ENCODE results near the gene EGFR.

The EGFR gene

DNA sequence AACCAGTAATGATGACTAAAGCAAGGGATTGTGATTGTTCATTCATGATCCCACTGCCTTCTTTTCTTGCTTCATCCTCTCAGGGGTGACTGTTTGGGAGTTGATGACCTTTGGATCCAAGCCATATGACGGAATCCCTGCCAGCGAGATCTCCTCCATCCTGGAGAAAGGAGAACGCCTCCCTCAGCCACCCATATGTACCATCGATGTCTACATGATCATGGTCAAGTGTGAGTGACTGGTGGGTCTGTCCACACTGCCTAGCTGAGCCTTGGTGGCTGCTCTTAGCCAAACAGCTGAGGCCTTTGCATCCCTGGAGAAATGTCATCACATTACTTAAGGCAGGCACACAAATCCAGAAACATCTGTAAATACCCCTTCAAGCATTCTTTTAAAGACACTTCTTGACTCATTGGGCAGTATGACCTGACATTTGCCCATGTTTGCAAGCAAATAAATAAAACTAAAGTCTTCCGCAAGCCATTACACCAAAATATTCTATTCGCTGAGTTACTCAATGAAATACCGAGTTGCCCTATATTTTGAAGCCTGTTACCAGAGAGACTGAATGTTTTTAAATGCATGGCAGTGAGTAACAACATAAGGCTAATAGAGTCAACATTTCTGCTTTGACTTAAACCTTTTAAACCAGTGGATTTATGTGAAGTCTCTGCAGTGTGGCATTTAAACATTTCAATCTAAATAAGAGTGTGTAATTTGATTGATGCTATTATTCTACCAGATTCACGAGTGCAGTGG is 180.0 kb downstream of the EGFR start:
- DNase-seq: no peak

DNA sequence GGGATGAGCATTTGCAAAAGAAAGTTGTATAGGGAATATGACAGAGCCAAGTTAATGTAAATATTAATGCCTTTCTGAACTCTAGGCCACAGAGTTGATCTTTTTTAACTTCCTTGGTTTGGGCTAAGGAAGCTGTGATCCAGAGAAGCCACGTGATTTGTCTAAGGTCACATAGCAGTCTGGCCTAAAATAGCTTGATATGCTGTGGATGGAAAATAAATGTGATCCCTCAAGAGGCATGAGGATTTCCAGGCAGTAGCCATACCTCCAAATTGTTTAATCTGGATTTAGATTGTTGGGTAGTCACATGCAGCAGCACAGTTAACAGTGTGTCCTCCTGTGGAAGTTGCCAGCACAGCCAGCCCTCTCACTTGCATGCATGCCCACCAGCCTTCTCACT is 180.6 kb downstream of the EGFR start:
- DNase-seq: no peak

DNA sequence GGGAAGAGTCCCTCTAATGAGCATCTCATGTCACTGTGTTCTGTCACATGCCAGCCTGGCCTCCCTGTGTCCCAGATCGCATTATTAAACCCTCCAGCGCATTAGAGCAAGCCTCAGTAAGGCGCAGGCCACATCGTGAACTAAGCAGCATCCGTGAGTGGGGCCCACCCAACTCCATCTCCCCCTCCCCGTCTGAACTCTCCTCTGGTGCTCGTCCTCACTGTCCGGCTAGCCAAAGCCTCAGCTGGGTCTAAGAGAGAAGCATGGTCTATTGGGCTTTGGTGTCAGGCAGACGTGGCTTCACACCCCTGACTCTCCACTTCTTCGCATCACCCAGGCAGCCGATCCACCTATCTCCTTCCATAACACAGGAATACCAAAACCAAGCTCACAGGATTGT is 181.6 kb downstream of the EGFR start:
- no peak for DNase-seq

DNA sequence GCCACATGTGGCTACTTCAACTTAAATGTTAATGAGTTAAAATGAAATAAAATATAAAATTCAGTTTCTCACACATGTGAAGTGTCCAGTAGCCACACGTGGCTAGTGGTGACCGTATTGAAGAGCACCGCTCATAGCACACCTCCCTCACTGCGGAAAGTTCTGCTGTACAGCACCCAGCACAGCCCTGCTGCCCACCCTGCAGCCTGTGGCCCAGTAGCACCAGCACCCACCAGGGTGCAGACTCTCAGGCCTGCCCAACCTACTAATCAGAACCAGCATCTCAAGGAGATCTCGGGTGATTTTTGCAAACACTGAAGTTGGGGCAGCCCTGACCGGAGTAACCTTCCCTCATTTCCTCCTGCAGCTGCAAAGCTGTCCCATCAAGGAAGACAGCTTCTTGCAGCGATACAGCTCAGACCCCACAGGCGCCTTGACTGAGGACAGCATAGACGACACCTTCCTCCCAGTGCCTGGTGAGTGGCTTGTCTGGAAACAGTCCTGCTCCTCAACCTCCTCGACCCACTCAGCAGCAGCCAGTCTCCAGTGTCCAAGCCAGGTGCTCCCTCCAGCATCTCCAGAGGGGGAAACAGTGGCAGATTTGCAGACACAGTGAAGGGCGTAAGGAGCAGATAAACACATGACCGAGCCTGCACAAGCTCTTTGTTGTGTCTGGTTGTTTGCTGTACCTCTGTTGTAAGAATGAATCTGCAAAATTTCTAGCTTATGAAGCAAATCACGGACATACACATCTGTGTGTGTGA is 183.5 kb downstream of the EGFR start:
- no peak for DNase-seq

DNA sequence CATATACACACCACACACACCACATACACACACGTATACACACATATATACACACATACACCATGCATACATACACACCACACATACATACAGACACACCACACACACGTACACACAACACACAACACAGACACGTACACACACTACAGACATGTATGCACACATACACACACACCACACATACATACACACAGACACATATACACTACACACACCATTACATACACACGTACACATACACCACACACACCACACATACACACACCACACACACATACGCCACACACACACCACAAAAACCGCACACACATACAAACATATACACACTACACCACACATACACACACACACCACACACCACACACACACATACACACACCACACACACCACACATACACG is 184.5 kb downstream of the EGFR start:
- no peak for DNase-seq

DNA sequence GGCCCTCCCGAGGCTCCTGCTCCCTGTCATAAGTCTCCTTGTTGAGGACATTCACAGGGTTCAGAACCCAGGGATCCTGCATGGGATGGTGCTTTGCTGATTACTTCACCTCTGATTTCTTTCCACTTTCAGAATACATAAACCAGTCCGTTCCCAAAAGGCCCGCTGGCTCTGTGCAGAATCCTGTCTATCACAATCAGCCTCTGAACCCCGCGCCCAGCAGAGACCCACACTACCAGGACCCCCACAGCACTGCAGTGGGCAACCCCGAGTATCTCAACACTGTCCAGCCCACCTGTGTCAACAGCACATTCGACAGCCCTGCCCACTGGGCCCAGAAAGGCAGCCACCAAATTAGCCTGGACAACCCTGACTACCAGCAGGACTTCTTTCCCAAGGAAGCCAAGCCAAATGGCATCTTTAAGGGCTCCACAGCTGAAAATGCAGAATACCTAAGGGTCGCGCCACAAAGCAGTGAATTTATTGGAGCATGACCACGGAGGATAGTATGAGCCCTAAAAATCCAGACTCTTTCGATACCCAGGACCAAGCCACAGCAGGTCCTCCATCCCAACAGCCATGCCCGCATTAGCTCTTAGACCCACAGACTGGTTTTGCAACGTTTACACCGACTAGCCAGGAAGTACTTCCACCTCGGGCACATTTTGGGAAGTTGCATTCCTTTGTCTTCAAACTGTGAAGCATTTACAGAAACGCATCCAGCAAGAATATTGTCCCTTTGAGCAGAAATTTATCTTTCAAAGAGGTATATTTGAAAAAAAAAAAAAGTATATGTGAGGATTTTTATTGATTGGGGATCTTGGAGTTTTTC is 186.5 kb downstream of the EGFR start:
- DNase-seq: no peak

DNA sequence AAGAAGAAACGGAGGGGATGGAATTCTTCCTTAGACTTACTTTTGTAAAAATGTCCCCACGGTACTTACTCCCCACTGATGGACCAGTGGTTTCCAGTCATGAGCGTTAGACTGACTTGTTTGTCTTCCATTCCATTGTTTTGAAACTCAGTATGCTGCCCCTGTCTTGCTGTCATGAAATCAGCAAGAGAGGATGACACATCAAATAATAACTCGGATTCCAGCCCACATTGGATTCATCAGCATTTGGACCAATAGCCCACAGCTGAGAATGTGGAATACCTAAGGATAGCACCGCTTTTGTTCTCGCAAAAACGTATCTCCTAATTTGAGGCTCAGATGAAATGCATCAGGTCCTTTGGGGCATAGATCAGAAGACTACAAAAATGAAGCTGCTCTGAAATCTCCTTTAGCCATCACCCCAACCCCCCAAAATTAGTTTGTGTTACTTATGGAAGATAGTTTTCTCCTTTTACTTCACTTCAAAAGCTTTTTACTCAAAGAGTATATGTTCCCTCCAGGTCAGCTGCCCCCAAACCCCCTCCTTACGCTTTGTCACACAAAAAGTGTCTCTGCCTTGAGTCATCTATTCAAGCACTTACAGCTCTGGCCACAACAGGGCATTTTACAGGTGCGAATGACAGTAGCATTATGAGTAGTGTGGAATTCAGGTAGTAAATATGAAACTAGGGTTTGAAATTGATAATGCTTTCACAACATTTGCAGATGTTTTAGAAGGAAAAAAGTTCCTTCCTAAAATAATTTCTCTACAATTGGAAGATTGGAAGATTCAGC is 187.6 kb downstream of the EGFR start:
- DNase-seq: no peak

DNA sequence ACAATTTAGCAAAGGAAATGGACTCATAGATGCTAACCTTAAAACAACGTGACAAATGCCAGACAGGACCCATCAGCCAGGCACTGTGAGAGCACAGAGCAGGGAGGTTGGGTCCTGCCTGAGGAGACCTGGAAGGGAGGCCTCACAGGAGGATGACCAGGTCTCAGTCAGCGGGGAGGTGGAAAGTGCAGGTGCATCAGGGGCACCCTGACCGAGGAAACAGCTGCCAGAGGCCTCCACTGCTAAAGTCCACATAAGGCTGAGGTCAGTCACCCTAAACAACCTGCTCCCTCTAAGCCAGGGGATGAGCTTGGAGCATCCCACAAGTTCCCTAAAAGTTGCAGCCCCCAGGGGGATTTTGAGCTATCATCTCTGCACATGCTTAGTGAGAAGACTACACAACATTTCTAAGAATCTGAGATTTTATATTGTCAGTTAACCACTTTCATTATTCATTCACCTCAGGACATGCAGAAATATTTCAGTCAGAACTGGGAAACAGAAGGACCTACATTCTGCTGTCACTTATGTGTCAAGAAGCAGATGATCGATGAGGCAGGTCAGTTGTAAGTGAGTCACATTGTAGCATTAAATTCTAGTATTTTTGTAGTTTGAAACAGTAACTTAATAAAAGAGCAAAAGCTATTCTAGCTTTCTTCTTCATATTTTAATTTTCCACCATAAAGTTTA is 188.8 kb downstream of the EGFR start:
- DNase-seq: no peak

DNA sequence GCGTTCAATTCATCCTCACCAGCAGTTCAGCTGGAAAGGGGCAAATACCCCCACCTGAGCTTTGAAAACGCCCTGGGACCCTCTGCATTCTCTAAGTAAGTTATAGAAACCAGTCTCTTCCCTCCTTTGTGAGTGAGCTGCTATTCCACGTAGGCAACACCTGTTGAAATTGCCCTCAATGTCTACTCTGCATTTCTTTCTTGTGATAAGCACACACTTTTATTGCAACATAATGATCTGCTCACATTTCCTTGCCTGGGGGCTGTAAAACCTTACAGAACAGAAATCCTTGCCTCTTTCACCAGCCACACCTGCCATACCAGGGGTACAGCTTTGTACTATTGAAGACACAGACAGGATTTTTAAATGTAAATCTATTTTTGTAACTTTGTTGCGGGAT is 190.5 kb downstream of the EGFR start:
- no peak for DNase-seq

DNA sequence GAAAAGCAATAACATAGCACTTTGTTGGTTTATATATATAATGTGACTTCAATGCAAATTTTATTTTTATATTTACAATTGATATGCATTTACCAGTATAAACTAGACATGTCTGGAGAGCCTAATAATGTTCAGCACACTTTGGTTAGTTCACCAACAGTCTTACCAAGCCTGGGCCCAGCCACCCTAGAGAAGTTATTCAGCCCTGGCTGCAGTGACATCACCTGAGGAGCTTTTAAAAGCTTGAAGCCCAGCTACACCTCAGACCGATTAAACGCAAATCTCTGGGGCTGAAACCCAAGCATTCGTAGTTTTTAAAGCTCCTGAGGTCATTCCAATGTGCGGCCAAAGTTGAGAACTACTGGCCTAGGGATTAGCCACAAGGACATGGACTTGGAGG is 191.4 kb downstream of the EGFR start:
- no peak for DNase-seq

DNA sequence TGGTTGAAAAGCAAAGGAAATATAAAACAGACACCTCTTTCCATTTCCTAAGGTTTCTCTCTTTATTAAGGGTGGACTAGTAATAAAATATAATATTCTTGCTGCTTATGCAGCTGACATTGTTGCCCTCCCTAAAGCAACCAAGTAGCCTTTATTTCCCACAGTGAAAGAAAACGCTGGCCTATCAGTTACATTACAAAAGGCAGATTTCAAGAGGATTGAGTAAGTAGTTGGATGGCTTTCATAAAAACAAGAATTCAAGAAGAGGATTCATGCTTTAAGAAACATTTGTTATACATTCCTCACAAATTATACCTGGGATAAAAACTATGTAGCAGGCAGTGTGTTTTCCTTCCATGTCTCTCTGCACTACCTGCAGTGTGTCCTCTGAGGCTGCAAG is 191.9 kb downstream of the EGFR start:
- DNase-seq: no peak

DNA sequence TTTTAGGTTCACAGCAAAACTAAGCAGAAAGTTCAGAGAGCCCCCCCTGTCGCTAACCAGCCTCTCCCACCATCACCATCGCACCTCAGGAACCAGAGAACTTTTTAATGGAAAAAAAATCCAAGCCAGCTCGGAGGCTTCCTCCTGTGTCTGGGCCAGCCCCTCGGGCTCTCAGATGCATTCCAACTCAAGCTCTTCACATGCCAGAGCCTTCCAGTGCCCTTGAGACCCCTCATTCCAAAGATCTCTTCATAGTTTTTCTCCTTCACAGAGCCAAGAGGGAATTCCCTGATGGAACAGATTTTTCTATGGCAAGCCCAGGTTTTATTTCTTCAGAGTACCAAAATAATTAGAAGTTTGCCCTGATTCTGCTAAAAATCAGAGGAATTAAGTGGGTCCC is 192.9 kb downstream of the EGFR start:
- DNase-seq: no peak

DNA sequence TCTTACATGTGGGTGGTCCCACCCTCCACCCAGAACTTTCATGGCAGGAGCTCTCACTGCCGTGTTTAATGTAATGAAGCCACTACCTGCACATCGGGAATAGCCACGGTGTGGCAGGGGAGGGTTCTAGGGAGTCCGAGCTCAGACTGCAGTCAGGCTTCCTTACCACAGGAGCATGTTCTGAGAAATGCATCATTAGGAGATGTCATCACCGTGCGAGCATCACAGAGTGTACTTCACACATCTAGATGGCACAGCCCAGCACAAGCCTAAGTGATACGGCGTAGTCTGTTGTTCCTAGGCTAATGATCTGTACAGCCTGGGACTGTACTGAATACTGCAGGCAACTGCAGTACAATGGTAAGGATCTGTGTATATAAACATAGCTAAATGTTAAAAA is 193.4 kb downstream of the EGFR start:
- DNase-seq: no peak

DNA sequence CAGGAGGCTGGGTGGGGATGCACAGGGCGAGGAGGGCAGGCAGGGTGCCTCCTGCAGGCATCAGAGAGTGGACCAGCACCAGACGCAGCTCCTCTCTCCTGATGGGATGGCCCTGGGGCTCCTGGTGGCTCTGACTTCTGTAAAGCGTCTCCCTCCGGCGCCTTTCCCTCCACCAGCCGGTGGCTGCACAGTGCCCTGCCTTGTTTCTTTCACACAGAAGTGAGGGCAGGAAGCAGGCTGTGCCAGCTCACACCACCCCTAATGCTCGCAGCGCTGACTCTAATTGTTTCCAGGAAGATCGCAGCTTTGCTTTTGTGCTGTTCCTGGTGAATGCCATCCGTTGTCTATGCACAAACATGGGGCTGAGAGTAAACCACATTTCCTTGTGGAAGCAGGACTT is 194.0 kb downstream of the EGFR start:
- DNase-seq: no peak

DNA sequence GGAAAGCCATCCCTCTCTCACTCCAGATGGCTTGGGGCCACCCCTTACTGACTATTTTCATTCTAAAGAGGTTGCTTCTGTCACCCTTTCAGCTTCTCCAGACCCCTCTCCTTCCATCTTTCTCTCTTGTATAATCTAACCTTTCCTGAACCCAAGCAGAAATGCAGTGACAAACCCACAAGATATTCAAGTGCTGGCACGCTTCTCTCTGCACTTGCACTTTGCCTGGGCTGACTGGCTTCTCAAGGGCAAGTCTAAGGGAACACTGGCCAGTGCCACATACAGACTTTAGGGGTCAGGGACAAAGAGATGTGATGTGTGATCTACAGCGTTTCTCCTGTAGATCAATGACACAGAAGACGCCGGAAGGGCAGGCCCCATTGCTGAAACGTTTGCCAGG is 195.9 kb downstream of the EGFR start:
- DNase-seq: no peak

DNA sequence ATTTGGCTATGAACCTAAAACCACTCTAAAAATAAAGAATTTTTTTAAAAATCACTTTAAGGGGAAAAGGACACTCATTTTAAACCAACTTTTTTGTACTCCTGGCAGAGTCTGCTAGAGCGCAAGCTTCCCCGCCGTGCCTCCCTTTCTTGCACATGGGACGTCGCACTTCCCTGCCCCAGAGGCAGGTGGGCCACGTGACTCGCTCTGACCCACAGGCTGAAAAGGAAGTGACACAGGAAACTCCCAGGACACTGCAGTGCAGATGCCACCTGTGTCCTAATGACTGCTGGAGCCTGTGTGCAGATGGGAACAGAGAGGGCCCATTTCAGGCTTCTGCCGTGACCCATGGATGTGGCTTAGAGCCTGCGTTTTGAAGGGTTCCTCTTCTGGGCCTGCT is 204.2 kb downstream of the EGFR start:
- no peak for DNase-seq

DNA sequence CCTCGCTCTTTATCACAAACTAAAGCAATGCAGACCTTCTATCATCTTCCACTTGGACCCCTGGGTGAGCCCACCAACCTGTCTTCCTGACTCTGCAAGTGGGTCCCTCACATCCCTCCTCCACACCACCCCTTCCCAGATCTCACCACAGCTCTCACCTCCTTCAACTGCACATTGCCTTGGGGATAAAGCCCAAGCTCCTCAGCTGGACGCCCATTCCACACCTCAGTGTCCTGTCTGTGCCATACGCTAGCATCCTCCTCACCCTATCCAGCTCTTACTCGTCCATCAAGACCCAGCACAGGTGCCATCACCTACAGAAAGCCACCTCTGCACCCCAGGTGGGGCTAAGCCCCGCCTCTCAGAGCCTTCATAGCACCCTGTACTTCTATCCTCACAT is 205.3 kb downstream of the EGFR start:
- DNase-seq: no peak

DNA sequence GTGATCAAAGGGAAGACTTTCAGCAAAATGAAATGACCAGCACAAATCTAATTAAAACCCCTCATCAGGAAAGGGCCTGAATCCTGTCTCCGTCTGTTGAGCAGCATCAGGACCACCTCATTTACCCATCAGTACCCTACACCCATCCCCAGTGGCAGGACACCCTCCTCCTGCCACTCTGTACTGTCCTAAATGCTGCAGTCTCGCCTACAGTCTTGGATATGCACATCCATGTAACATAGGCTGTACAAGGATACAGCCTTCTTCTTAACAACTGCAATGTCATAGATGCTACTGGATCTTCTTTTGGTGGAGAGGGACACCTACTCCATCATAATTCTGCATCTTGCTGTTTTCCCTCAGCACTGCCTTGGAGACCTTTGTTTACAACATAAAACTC is 206.0 kb downstream of the EGFR start:
- no peak for DNase-seq

DNA sequence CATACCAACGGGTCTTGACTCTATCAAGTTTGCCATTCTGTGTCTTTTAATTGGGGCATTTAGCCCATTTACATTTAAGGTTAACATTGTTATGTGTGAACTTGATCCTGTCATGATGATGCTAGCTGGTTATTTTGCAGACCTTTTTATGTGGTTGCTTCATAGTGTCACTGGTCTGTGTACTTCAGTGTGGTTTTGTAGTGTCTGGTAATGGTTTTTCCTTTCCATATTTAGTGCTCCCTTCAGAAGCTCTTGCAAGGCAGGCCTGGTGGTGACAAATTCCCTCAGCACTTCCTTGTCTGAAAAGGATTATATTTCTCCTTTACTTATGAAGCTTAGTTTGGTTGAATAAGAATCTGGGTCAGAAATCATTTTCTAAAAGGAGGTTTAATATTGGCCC is 211.2 kb downstream of the EGFR start:
- DNase-seq: no peak

DNA sequence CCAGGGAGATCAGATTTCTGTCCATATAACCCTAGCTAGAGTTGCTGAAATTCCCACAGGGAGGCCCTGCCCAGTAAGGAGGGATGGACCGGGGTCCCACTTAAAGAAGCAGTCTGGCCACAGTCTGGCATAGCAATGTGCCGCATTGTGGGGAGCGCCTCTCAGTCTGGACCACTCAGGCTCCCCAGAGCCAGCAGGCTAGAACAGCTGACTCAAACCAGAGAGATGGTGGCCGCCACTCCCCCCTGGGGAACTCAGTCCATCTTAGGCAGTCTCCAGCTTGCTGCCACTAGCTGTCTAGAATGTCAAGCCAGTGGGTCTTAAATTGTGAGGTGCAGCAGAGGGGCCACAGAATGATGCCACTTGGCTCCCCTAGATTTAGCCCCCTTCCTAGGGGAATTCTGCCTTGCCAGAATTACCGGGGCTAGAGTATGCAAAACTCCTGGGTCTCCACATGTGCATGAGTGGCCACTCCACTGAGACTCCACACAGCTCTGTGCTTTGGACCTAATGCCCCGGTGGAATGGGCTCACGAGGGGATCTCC is 213.0 kb downstream of the EGFR start:
- no peak for DNase-seq

DNA sequence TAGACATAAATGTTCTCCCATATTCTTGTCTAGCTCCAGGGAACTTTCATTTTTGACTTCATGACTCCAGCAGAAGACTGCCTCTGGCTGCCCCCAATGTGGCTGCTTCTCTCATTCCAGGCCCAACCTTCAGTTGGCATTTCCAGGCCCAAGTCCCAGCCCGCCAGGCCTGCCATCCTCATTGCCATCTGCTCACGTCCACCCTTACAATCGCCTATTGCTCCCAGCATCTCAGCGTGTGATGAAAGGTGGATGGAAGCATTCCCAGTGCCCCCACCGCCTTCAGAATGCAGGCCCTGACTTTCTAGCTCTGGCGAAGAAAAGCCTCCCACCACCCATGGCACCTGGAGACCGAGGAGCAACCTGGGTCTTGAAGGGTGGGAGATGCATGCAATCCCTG is 214.2 kb downstream of the EGFR start:
- no peak for DNase-seq

DNA sequence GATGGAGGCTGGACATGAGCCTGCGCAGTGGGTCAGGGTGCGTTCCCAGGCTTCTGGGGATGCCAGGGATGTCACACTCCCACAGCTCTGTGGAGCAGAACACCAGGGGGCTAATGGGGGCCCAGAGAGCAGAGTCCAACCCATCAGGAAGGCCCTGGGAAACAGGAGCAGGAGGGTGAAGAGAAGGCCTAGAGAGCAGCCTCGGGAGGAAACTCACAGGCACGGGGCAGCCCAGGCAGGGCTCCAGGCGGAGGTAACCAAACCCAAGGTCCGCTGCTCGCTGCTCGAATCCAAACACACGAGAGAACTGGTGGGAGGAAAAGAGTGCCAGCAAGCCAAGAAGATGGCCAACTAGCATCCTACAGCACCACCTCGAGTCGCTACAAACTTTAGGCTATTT is 215.6 kb downstream of the EGFR start:
- DNase-seq: no peak
